Right lobe of liver (tissue), 4 donors: Measurements from ENCODE around the gene CASKIN1.

Source experiments
- POLR2A ChIP-seq: fragments of 450-650 bp; IDR thresholded peaks from one replicate; pipeline ENCODE4 v1.6.1; 2017; ENCODE audit warnings: antibody characterized with exemption, mild to moderate bottlenecking
- TF ChIP-seq, protein P1 (sequence below), 4 donors: fragments of 200-600 bp in 3 of 4; fragments of 450-650 bp in 1 of 4; IDR thresholded peaks; one replicate each; pipeline versions ENCODE4 v1.5.1 to v1.8.0; 2016 to 2022; ENCODE audit warnings: antibody characterized with exemption in 4 of 4, mild to moderate bottlenecking in 2 of 4
- donor health status: DM: no; HTN: no; CAD: no.
- donor health status: DM: no; HTN: no; CAD: no.
- donor health status: DM: no; HTN: yes; CAD: no.

DNA sequence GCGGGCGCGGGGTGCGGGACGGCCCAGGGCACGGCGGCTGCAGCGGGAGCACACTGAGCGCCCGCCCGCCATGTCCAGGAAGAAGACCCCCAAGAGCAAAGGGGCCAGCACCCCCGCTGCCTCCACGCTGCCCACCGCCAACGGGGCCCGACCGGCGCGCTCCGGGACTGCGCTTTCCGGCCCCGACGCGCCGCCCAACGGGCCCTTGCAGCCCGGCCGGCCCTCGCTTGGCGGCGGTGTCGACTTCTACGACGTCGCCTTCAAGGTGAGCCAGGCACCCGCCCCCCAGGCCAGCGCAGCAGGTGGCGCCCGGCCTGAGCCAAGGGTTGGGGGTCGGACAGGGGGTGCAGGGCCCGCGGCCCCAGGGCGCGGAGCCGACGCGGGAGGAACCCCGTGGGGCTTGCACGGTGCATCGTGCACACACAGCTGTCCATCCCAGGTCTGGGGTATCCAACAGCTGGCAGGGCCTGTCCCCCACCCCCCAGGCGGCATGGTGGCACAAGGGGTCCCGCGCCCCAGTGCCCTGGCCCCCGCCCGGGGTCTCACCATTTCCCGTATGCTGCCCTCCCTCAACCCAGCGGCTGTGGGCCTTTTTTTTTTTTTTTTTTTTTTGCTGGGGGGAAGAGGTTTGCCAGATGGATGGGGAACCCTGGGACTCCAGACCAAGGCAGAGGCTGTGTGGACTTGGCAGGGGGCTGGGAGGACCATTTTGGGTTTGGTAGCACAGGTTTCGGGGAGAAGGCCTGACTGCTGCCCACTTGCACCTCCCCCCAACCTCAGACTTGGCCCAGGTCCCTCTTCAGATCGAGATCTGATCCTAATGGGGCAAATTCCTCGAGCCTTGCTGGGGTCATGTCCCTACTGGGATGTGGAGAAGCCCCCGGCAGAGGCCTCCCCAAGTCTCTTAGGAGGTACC is 47.4 kb downstream of the CASKIN1 start:
- no peak for TF ChIP-seq POLR2A
- TF ChIP-seq, protein P1, sequence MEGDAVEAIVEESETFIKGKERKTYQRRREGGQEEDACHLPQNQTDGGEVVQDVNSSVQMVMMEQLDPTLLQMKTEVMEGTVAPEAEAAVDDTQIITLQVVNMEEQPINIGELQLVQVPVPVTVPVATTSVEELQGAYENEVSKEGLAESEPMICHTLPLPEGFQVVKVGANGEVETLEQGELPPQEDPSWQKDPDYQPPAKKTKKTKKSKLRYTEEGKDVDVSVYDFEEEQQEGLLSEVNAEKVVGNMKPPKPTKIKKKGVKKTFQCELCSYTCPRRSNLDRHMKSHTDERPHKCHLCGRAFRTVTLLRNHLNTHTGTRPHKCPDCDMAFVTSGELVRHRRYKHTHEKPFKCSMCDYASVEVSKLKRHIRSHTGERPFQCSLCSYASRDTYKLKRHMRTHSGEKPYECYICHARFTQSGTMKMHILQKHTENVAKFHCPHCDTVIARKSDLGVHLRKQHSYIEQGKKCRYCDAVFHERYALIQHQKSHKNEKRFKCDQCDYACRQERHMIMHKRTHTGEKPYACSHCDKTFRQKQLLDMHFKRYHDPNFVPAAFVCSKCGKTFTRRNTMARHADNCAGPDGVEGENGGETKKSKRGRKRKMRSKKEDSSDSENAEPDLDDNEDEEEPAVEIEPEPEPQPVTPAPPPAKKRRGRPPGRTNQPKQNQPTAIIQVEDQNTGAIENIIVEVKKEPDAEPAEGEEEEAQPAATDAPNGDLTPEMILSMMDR (IDR thresholded peaks at IDR 0.05): peak in 1 of 4 donors; percentile 28
